ENCODE results near the gene ASCL2. TPM values are rescaled to one million over a fixed set of nuclear protein-coding genes. Genes with fewer than 3 reads are reported as not detected.

ASCL2 gene
- total RNA-seq, 1 donor from 2014 or later = 0.17 TPM

DNA sequence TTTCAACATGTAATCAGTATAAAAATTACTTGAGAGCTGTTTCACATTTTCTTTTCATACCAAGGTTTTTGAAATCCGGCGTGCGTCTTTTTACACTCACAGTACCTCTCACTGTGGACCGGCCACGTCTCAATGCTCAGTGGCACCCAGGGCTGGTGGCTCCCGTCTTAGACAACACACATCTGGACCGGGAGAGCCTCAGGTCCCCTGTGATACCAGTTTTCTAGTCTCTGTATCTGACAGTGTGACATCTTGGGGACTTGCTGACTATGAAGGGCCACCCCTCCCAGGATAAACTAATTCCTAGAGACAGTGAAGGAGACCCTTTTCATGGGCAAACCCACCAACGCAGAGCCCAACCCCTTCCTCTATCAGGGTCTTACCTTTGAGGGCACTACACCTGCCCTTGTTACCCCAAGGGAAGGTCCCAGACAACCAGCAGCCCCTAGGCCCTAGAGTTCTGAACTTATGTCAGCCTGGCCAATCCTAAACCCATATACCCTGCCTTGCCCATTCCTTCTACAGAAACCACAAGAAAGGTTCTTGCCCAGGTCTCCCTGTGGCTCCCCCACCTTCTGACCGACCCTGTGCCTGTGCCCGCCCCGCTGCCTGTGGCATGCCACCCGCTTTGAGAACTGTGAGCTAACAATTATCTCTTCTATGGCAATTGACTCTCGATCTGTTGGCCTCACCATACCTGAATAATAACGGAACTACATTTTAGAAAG lies 6.1 kb upstream of the ASCL2 start:
- intact Hi-C loops (cut with micrococcal nuclease) = no loop called here
- DNase-seq = no peak

DNA sequence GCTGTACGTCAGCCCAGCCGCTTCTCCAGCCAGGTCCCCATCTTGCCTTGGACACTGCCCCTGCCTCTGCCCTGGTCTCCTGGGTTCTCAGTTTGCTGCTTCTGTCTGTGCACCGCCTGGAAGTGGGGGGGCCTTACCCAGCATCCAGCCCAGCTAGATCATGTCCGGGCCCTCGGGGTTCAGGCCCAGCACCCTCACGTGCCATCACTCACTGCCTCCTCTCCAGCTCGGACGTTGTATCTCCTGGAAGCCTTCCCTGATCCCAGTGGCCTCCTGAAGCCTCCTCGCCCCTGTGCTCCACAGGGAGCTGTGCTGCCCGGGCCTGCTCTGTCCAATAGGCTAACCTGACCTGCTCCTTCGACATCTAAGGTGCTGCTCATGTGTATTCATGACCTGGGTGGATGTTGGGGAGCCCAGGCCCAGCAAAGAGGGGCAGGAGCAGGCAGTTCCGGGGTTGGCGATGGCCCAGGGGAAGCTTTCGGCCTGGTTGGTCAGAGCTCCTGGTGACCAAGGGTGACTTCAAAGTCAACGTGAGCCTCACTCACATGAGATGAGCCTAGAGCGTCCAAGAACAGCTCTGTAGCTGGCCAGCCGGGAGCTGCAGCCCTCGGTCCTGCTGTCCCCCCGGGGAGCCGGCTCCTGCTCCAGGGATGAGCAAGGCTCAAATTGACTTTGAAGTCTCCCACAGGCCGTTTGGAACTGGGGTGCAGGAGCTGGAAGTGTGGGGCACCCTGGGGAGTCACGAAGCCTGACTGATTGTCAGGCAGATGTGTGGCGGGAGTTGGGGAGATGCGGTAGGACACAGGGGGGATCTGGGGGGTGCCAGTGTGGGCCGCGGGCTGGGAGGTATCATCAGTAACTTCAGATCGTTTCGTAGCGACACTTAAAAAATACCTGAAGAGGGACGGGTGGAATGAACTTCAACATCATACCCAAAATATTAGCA lies 5.2 kb upstream of the ASCL2 start:
- ATAC-seq = no peak
- no peak for DNase-seq
- intact Hi-C loops (cut with micrococcal nuclease) = no loop called here

More for the DNA sequence above, 6.1 kb upstream of the ASCL2 start:
- ATAC-seq = no peak

- intact Hi-C loops (cut with micrococcal nuclease) = no loop called here
- DNase-seq (no peak), ATAC-seq (no peak)
These were observed 3.4 kb upstream of the ASCL2 start for GRCh38 chr11:2273771-2274170.

GRCh38 chr11:2273311-2273710 lies 2.9 kb upstream of the ASCL2 start:
- ATAC-seq (no peak), DNase-seq (no peak)
- intact Hi-C loops (cut with micrococcal nuclease) = no loop called here

- no peak for ATAC-seq
These were observed 2.5 kb upstream of the ASCL2 start for GRCh38 chr11:2272946-2273280.

GRCh38 chr11:2272228-2272945 lies 2.0 kb upstream of the ASCL2 start:
- DNase-seq (no peak), ATAC-seq (no peak)
- intact Hi-C loops (cut with micrococcal nuclease) = no loop called here

More at GRCh38 chr11:2272946-2273280, 2.5 kb upstream of the ASCL2 start:
- intact Hi-C loops (cut with micrococcal nuclease) = no loop called here
- no peak for DNase-seq

DNA sequence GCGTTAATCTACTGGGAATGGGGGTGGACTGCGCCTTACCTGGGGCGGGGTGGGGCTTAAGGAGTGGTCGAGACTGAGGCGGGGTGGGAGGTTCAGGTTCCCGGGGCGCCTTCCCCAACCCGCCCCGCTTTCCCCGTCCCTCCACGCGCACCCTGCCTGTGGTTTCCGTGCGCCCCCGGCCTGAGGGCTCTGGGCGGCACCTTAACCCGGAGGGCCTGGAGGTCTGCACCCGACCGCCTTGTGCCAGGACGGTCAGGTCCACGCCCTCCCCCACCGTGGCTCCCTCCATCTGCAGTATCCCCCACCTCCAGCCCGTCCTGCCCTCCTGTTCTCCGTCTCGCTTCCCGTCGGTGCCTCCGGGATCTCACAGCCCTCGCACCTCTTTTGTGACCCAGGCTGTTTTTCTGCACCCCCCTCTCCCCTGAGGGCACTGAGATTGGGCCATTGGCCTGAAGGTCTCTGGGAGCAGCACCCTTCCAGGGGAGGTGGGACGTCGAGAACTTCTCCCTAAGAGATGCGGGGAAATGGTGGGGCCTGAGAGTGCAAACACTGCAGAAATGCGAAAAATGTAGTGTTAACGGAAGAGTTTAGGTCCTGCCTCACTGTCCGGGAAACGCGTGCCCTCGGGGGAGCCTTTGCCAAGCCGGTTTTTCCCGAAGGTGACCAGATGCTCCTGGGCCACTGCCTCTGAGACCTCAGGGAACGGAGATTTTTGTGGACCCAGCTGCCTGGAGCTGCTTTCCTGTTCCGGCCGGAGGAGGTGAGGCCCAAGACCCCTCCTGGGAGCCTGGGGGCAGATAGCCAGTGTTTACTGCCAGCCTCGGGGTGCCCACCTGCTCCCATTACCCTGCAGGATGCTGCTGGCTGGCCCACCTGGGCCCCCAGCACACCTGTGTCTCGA lies 1.2 kb upstream of the ASCL2 start:
- ATAC-seq (no peak), DNase-seq (no peak)
- intact Hi-C loops (cut with micrococcal nuclease) = no loop called here

DNA sequence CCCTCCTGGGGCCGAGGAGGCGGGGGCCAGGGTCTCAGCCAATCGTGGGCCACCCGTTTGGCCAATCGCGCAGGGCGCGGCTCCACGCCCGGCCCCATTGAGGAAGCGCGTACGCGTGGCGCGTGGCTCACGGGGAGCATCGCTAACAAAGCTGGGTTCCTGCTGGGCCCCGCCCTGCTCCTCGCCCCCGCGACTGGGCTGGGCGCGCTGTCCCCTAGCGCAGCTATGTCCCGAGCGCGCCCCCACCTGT lies 614 bp upstream of the ASCL2 start:
- intact Hi-C loops (cut with micrococcal nuclease) = no loop called here
- DNase-seq = peak; percentile 76
- ATAC-seq = peak; percentile 55

DNA sequence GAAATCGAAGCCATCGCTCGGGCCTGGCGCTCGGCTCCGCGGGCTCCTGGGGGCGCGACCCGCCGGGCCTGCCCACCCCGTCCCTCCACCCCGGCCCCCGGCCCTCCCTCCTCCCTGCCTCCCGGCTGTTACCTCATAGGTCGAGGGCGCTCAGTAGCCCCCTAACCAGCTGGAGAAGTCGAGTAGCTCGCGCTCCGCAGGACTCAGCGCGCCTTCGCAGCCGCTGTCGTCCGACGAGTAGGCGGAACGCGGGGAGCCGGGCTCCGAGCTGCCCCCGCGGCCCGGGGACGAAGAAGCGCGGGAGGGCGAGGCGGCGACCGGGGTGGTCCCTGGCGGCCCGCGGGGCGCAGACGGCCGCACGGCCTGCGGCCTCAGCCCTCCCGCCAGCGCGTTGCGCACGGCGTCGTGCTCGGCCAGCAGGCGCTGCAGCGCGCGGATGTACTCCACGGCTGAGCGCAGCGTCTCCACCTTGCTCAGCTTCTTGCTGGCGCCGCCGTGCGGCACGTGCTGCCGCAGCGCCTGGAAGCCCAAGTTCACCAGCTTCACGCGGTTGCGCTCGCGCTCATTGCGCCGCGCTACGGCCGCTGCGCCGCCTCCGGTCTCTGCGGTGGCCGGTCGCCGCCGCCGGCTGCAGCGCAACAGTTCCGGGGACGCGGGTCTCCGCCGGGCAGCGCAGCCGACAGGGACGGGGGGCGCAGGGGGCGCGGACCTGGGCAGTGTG lies 627 bp downstream of the ASCL2 start:
- DNase-seq (peak; percentile 73), ATAC-seq (peak; percentile 65)
- intact Hi-C loops (cut with micrococcal nuclease) = no loop called here

DNA sequence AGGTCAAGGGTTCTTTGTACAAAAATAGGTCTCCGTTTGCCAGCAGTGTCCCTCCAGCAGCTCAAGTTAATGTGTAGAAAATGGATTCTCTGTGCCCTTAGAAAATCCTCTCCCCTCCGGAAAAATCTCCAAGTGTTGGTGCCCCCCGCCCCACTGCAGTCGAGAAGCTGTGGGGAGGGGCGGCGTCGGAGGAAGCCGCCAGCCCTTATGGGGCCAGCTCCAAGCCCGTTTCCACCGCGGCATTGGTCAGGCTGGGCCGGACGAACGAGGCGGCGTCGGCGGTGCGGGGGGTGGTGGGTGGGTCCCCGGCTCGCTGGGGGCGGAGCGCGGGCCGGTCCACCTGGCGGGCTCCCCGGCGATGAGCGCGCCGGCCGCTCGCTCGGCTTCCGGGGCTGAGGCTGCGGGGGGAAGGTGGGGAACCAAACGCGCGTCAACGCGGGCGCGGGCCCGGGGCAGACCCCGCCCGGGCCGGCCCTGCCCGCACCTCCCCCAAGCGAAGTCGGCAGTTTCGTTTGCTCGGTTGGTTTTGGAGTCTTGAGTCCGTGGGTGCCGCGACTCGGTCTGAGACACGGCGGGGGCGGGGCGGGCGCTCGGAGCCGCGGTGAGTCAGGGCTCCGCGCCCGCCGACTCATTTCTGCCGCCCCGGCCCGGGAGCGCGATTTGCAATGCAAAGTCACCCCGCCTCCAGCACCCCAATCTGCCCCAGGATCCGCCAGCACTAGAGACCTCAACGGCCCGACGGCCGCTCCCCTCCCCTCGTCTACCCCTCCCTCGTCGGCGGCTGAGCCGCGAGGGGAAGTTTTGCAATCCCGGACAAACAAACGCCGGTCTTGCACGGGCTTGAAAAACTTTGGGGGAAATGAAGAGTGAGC lies 1.4 kb downstream of the ASCL2 start:
- intact Hi-C loops (cut with micrococcal nuclease) = no loop called here
- ATAC-seq (peak; percentile 54), DNase-seq (peak; percentile 60)

- intact Hi-C loops (cut with micrococcal nuclease) = no loop called here
- ATAC-seq (no peak), DNase-seq (no peak)
These were observed 2.3 kb downstream of the ASCL2 start for GRCh38 chr11:2267851-2268728.

DNA sequence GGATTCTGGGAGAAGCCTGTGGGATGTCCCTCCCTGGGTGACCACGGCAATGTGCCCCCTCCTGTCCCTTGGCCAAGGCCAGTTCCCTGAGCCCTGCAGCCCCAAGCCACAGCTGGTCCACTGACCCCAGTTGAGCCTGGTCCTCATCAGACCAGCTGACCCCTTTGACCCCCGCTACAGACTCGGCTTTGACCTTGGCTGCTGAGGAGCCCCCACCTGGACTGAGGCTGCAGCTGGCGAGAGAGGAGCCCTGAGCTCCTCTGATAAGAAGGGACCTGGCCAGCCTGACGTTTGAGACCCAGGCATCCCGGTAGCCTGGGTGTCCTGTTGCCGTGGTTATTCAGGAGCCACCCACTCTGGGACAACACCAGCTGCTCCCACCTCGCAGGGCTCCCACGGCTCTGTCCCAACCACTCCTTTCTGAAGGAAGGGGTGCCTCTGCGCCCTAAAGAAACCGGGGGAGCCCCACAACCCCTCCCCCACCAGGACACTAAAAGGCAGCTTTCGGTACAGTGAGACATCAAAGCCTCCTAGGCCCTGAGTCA lies 3.0 kb downstream of the ASCL2 start:
- intact Hi-C loops (cut with micrococcal nuclease) = no loop called here
- no peak for DNase-seq
- no peak for ATAC-seq

DNA sequence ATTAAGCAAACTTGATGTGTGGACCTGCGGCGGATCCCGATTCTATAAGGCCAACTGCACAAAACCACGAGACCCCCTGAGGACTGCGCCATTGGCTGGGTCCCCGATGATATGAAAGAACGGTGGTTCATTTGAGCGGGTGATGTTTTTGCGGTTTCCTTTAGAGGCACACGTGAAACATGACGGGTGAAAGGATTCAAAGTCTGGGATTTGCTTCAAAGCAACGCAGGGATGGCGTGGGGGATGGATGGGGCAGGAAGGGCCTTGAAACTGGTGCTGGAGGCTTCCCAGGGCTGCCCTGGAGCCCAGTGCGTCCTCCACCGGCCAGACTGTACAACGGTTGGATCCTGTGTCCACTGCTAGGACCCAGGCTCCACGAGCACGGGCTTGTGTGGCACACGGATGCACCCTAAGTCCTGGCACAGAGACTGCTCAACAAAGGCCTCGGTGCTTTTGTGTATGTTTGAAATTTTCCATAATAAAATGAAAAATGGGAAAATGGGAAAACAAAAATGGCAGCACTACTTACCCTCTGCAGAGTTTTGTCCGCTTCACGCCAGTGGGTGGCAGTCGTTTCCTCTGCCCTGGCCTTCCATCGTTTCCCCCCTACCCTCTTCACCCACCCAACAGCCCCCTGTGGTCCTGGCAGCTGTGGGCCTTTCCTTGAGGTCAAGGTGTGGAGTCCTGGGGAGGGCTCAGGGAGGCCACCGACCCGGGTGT lies 3.6 kb downstream of the ASCL2 start:
- no peak for ATAC-seq
- intact Hi-C loops (cut with micrococcal nuclease) = no loop called here
- DNase-seq = no peak

DNA sequence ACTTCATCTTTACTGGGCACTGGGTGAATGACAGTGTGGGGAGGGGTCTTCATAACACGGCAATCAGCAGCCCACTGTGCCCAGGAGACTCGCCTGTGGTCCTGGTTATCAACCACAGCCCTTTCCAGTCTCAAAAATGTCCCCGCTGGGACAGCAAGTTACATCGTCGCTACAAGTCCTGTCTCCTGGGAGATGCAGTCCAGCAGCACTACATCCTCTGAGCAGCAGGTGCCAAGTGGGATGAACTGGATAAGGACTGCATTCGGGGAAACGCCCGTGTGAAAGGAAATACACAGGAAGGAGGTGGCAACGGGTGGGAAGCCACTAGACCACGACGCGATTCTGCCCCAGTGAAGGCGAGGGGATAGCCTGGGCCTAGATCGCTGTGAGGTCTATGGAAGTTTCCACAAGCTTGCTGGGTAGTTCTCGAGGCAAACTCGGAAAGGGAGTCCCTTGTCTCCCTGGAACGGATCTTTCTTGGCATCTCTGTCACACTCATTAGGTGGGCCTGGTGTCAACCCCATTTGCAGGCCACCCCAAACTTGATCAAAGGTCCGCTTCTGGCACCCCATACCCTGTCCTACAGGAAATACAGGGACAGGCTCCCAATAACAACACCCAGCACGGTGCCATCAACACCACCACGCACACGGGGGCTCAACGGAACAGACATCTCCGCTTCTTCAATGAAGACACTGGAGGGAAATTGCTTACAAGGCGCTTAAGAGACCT lies 4.4 kb downstream of the ASCL2 start:
- no peak for DNase-seq
- intact Hi-C loops (cut with micrococcal nuclease) = no loop called here

DNA sequence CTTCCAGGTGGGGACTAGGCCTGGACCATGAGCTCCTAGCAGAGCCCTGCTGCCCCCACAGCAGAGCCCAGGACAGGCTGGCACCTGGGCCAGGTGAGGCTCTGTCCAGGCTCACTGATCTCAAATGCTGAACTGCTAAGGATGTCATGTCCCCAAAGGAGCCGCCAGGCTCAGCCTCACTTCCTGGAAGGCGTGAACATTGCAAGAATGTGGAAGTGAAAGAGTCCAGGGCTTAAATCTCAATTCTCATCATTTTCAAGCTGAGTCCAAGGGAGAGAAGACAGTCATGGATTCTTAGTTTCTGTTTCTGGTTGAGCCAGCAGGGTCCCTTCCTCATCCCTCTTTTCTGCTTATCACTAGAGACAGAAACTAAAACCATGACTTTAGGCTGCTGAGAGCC lies 5.0 kb downstream of the ASCL2 start:
- ATAC-seq (peak; percentile 16), DNase-seq (peak; percentile 55)
- intact Hi-C loops (cut with micrococcal nuclease) = no loop called here

More for the DNA sequence above, 4.4 kb downstream of the ASCL2 start:
- ATAC-seq = no peak

Measured in left ventricle myocardium superior (tissue), 1 donor.